ENCODE data around the gene CDIP1.

The CDIP1 gene

DNA sequence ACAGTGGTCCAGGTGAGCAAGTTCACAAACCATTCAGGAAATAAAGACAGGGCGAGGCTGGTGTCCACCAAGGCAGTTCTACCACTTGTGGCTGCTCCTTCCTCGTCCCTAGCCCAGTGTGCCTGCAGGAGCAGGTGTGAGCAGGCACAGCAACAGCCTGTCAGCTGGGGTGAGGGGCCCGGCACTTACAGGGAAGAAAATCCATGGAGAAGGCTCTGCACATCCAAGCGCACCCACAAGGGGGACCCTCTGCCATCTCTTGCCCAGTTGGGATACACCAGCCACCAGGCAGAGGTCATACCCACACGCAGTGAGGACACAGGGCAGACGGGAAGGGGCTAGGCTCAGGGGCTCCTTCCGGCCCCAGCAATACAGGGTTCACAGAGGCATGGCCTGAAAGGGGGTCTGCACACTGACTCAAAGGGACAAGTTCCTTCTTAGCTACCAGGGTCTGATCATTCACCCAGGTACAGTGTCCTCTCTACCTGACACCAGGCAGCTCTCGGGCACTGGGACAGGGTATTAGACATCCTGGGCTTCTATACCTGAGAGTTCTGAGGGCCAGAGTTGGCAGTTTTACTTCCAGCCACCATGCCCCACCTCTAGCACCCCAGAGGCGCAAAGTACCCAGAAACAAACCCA lies 27.0 kb downstream of the CDIP1 start:
- H4K20me1 ChIP-seq (ENCODE audit: insufficient read depth, low read length), result no peaks in the 10 kb centered on the region
- no peaks in the 10 kb centered on the region for H3K27me3 ChIP-seq (ENCODE audit: insufficient read depth, low read length)
- peaks cover 61% of the 10 kb centered on the region for H3K36me3 ChIP-seq (ENCODE audit: insufficient read depth, low read length)
- no peak overlapping the region for H3K4me3 ChIP-seq (ENCODE audit: low read depth, low read length, poor library complexity, severe bottlenecking)
- no peaks in the 10 kb centered on the region for H3K79me2 ChIP-seq (ENCODE audit: insufficient read depth, low read length)
- no peak overlapping the region for H3K27ac ChIP-seq (ENCODE audit: low read depth, low read length, poor library complexity, severe bottlenecking)
- no peaks in the 10 kb centered on the region for H3K4me1 ChIP-seq (ENCODE audit: insufficient read depth, low read length, severe bottlenecking)
- no peak overlapping the region for H3K4me2 ChIP-seq (ENCODE audit: low read length)
- no peak overlapping the region for H2AFZ ChIP-seq (ENCODE audit: low read length)
- H3K9me3 ChIP-seq (ENCODE audit: low read length), result no peaks in the 10 kb centered on the region
- TF ChIP-seq EZH2 (IDR thresholded peaks at IDR 0.05; ENCODE audit: borderline replicate concordance, low read length), result no peak
- TF ChIP-seq, protein P1, sequence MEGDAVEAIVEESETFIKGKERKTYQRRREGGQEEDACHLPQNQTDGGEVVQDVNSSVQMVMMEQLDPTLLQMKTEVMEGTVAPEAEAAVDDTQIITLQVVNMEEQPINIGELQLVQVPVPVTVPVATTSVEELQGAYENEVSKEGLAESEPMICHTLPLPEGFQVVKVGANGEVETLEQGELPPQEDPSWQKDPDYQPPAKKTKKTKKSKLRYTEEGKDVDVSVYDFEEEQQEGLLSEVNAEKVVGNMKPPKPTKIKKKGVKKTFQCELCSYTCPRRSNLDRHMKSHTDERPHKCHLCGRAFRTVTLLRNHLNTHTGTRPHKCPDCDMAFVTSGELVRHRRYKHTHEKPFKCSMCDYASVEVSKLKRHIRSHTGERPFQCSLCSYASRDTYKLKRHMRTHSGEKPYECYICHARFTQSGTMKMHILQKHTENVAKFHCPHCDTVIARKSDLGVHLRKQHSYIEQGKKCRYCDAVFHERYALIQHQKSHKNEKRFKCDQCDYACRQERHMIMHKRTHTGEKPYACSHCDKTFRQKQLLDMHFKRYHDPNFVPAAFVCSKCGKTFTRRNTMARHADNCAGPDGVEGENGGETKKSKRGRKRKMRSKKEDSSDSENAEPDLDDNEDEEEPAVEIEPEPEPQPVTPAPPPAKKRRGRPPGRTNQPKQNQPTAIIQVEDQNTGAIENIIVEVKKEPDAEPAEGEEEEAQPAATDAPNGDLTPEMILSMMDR (IDR thresholded peaks at IDR 0.05; ENCODE audit: low read length), result peak; percentile 27; the same call in 1 of the 2 replicates
- H3K9ac ChIP-seq (ENCODE audit: low read length), result no peak overlapping the region
- no peaks in the 10 kb centered on the region for H3K9me2 ChIP-seq (ENCODE audit: low read depth, low read length)
- no peaks in the 10 kb centered on the region for H3F3A ChIP-seq (ENCODE audit: insufficient read depth, low read length)

GRCh38 chr16:4510747-4511426 lies 27.7 kb downstream of the CDIP1 start:
- Histone ChIP-seq H3K9me2 (ENCODE audit: low read depth, low read length) (no peaks in the 10 kb centered on the region), H3K27me3 (ENCODE audit: insufficient read depth, low read length) (no peaks in the 10 kb centered on the region), H3K36me3 (ENCODE audit: insufficient read depth, low read length) (peaks cover 62% of the 10 kb centered on the region), H3K9me3 (ENCODE audit: low read length) (no peaks in the 10 kb centered on the region), H3K27ac (ENCODE audit: low read depth, low read length, poor library complexity, severe bottlenecking) (no peak overlapping the region), H4K20me1 (ENCODE audit: insufficient read depth, low read length) (no peaks in the 10 kb centered on the region), H2AFZ (ENCODE audit: low read length) (no peak overlapping the region), H3K9ac (ENCODE audit: low read length) (no peak overlapping the region), H3K4me2 (ENCODE audit: low read length) (no peak overlapping the region), H3K79me2 (ENCODE audit: insufficient read depth, low read length) (no peaks in the 10 kb centered on the region), H3K4me3 (ENCODE audit: low read depth, low read length, poor library complexity, severe bottlenecking) (no peak overlapping the region), H3F3A (ENCODE audit: insufficient read depth, low read length) (no peaks in the 10 kb centered on the region), H3K4me1 (ENCODE audit: insufficient read depth, low read length, severe bottlenecking) (peaks cover 5% of the 10 kb centered on the region)
- TF ChIP-seq EZH2 (IDR thresholded peaks at IDR 0.05; ENCODE audit: borderline replicate concordance, low read length), result no peak
- TF ChIP-seq, protein P1 (IDR thresholded peaks at IDR 0.05; ENCODE audit: low read length), result no peak

- no peak overlapping the region for H3K9ac ChIP-seq (ENCODE audit: low read length)
- peaks cover 62% of the 10 kb centered on the region for H3K36me3 ChIP-seq (ENCODE audit: insufficient read depth, low read length)
- H3K4me3 ChIP-seq (ENCODE audit: low read depth, low read length, poor library complexity, severe bottlenecking), result no peak overlapping the region
Measured at GRCh38 chr16:4510131-4510530, 28.4 kb downstream of the CDIP1 start.

More at GRCh38 chr16:4510131-4510530, 28.4 kb downstream of the CDIP1 start:
- no peak overlapping the region for H3K27ac ChIP-seq (ENCODE audit: low read depth, low read length, poor library complexity, severe bottlenecking)
- no peaks in the 10 kb centered on the region for H3K27me3 ChIP-seq (ENCODE audit: insufficient read depth, low read length)
- peaks cover 12% of the 10 kb centered on the region for H3K4me1 ChIP-seq (ENCODE audit: insufficient read depth, low read length, severe bottlenecking)
- no peaks in the 10 kb centered on the region for H3K79me2 ChIP-seq (ENCODE audit: insufficient read depth, low read length)
- peaks cover under 1% of the 10 kb centered on the region; the same call in 1 of the 2 replicates for H3F3A ChIP-seq (ENCODE audit: insufficient read depth, low read length)
- no peak overlapping the region for H3K4me2 ChIP-seq (ENCODE audit: low read length)
- H3K9me2 ChIP-seq (ENCODE audit: low read depth, low read length), result no peaks in the 10 kb centered on the region
- no peaks in the 10 kb centered on the region for H3K9me3 ChIP-seq (ENCODE audit: low read length)
- H4K20me1 ChIP-seq (ENCODE audit: insufficient read depth, low read length), result no peaks in the 10 kb centered on the region
- TF ChIP-seq, protein P1 (IDR thresholded peaks at IDR 0.05; ENCODE audit: low read length), result no peak
- TF ChIP-seq EZH2 (IDR thresholded peaks at IDR 0.05; ENCODE audit: borderline replicate concordance, low read length), result no peak
- no peak overlapping the region for H2AFZ ChIP-seq (ENCODE audit: low read length)

Data from OCI-LY1 (cell line).